ENCODE measurements around the gene KLHL33. TPM values are rescaled to one million over a fixed set of nuclear protein-coding genes. Genes with fewer than 3 reads are reported as not detected.
A peak's percentile ranks its signal among the peaks of the same experiment; 100 is the strongest.

The KLHL33 gene
- total RNA-seq, 1 donor from 2014 or later: not detected

GRCh38 chr14:20461225-20462141, 25.5 kb upstream of the KLHL33 start, which contains the start of gene PIP4P1:
Gene PIP4P1 (minus strand): TSS chr14:20461434. CDS start chr14:20461325, 109 bp downstream.
- H3K27me3 Mint-ChIP-seq: peaks cover 6% of the 10 kb centered on the region
- no peak for TF ChIP-seq CTCF (conservative IDR thresholded peaks at IDR 0.05)
- peaks cover 24% of the 10 kb centered on the region for H3K4me1 Mint-ChIP-seq (ENCODE audit: unreplicated experiment)
- H3K36me3 Mint-ChIP-seq: peaks cover 18% of the 10 kb centered on the region
- peak; percentile 96 for DNase-seq (ENCODE audit: extremely low spot score, unreplicated experiment)
- H3K4me3 Mint-ChIP-seq: peak within 1 kb of the TSS; percentile 94
- H3K27ac Mint-ChIP-seq: peak within 1 kb of the TSS; percentile 95
- H3K9me3 Mint-ChIP-seq: peaks cover 5% of the 10 kb centered on the region

- Mint-ChIP-seq H3K27me3 (peaks cover 3% of the 10 kb centered on the region), H3K4me1 (ENCODE audit: unreplicated experiment) (peaks cover 24% of the 10 kb centered on the region), H3K9me3 (peaks cover 5% of the 10 kb centered on the region), H3K4me3 (peak overlapping the region; percentile 94), H3K36me3 (peaks cover 18% of the 10 kb centered on the region), H3K27ac (peak overlapping the region; percentile 93)
- DNase-seq (ENCODE audit: extremely low spot score, unreplicated experiment): no peak
- no peak for TF ChIP-seq CTCF (conservative IDR thresholded peaks at IDR 0.05)
These were observed 24.7 kb upstream of the KLHL33 start for GRCh38 chr14:20460458-20461224.

GRCh38 chr14:20458031-20458789, 22.2 kb upstream of the KLHL33 start:
- peak overlapping the region; percentile 94 for H3K4me3 Mint-ChIP-seq
- peaks cover 24% of the 10 kb centered on the region for H3K4me1 Mint-ChIP-seq (ENCODE audit: unreplicated experiment)
- no peak for TF ChIP-seq CTCF (conservative IDR thresholded peaks at IDR 0.05)
- DNase-seq (ENCODE audit: extremely low spot score, unreplicated experiment): no peak
- peak overlapping the region; percentile 50 for H3K27ac Mint-ChIP-seq
- H3K9me3 Mint-ChIP-seq: peaks cover 5% of the 10 kb centered on the region
- H3K36me3 Mint-ChIP-seq: peaks cover 18% of the 10 kb centered on the region
- H3K27me3 Mint-ChIP-seq: peaks cover 3% of the 10 kb centered on the region

- Mint-ChIP-seq H3K4me3 (no peak overlapping the region), H3K36me3 (peaks cover 23% of the 10 kb centered on the region), H3K4me1 (ENCODE audit: unreplicated experiment) (peaks cover 24% of the 10 kb centered on the region), H3K27ac (no peak overlapping the region), H3K27me3 (peaks cover 3% of the 10 kb centered on the region), H3K9me3 (peaks cover 4% of the 10 kb centered on the region)
- no peak for DNase-seq (ENCODE audit: extremely low spot score, unreplicated experiment)
- no peak for TF ChIP-seq CTCF (conservative IDR thresholded peaks at IDR 0.05)
These were observed 21.0 kb upstream of the KLHL33 start for GRCh38 chr14:20456971-20457370.
